Activated naive CD4-positive, alpha-beta T cell (primary cell): Measurements from ENCODE around the gene B3GNT8.
"Not testable (repeated sequence)": the region's sequence is repeated elsewhere in the genome, so short reads cannot be mapped to it uniquely, and the experiment has no call there.

Source experiments
- DNase-seq, 4 experiments: peaks; one replicate each; lab custom pipeline; 2025; lab: John Stamatoyannopoulos, UW

Gene B3GNT8

DNA sequence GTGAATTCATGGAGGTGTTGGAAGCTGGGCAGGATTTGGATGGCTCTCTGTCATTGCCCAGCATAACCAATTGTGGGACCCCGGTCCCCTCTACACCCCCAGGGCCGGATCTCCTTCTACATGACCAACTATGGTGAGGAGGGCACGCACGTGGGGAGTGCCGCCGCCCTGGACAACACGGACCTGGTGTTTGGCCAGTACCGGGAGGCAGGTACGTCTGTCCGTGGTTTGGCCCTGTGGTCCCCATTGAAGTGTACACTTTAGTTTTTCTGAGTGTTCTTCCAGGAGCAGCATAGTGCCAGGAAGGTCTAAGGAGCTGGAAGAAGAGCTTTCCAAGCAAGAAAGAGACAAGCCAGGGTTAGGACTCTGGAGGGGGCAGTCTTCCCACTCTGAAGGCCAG, 13.2 kb downstream of the B3GNT8 start:
- no peak for DNase-seq

- no peak for DNase-seq
These were observed 14.2 kb downstream of the B3GNT8 start for GRCh38 chr19:41412953-41413352.

DNA sequence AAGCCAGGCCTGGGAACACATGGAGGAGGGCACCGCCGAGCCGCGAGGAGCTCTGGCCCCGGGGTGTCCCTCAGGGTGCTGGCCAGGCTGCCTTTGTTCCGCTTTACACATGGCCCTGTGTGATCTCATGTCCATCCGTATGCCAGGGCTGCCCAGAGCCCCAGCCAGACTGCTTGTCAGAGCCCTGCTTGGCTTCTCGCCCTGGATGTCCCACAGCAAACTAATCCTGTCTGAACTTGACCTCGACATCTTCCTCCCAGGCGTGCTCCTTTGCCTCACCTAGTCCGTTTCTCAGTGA, 15.3 kb downstream of the B3GNT8 start:
- DNase-seq = no peak

GRCh38 chr19:41411100-41411967, 15.8 kb downstream of the B3GNT8 start:
- no peak for DNase-seq

DNA sequence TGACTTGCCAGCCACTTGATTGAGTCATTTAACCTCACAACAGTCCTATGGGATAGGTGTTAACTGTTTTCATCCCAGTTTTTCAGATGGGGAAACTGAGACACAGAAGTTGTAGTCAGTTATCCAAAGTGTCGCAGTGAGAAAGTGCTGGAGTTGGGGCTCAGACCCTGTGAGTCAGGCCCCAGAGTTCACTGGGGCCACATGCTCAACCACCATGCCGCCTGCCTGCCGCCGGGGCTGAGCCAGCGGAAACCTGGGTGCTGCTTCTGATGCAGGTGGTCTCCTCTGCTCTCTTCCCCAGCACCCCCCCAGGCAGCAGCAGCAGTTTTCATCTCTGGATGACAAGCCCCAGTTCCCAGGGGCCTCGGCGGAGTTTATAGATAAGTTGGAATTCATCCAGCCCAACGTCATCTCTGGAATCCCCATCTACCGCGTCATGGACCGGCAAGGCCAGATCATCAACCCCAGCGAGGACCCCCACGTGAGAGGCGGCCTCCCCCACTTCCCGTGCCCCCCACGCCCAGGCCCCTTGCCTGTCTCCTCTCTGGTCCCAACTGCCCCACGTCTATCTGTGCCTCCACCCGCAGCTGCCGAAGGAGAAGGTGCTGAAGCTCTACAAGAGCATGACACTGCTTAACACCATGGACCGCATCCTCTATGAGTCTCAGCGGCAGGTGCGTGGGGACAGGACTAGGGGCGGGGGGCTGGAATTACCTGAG, 16.7 kb downstream of the B3GNT8 start:
- no peak for DNase-seq

GRCh38 chr19:41409288-41409687, 17.9 kb downstream of the B3GNT8 start:
- DNase-seq = no peak

- not testable (repeated sequence) for DNase-seq
These were observed 18.3 kb downstream of the B3GNT8 start for GRCh38 chr19:41408846-41409245.

DNA sequence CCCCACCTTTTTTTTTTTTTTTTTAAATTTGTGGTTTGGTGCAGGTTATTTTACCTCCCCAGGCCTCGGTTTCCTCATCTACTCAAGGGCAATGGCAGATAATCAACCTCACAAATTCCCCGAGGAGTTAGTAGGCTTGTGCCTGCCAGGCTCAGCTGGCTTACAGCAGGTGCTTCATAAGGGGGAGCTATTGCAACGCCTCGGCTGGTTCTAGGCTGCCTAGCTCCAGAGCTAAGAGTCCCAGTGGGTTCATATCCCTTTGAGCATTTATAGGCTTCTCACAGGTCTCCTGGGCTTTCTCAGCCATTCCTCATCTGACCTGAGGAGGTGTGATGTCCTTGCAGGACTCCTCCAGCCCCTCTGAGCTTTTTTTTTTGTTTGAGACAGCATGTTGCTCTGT, 18.9 kb downstream of the B3GNT8 start:
- no peak for DNase-seq

DNA sequence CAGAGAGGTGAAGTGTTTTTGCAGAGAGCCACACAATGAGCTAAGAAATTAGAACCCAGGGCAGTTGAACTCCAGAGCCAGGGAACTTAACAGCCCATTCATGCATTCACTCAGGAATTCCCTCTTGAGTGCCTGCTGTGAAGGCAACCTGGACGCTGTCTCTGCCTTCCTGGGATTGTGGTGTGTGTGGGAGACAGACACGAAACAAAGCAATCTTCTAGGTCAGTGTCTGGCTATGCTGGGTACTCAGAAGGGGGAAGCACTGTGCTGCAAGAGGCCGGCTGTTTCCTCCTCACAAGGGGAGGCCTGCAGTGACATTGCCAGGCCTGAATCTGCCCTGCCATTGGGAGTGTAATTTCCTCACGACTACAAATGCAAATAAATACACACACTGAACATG, 19.9 kb downstream of the B3GNT8 start:
- DNase-seq = no peak

DNA sequence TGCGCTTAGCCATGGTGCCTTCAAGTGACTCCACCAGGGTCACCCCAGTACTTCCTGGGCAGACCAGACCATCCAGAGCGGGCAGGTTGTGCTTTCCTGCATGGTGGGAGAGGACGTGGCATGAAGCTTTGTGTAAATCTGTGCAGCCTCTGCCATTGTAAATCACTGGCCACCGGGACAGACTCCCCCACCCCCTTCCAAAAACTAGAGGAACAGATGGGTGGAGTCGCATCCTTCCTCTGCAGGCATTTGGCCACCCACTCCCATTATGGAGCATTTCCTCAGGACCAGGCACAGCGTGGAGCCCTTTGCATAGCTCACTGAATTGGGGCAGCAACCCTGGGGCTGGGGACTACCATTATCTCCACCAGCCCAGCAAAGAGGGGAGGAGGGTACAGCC, 21.4 kb downstream of the B3GNT8 start:
- DNase-seq = no peak

DNA sequence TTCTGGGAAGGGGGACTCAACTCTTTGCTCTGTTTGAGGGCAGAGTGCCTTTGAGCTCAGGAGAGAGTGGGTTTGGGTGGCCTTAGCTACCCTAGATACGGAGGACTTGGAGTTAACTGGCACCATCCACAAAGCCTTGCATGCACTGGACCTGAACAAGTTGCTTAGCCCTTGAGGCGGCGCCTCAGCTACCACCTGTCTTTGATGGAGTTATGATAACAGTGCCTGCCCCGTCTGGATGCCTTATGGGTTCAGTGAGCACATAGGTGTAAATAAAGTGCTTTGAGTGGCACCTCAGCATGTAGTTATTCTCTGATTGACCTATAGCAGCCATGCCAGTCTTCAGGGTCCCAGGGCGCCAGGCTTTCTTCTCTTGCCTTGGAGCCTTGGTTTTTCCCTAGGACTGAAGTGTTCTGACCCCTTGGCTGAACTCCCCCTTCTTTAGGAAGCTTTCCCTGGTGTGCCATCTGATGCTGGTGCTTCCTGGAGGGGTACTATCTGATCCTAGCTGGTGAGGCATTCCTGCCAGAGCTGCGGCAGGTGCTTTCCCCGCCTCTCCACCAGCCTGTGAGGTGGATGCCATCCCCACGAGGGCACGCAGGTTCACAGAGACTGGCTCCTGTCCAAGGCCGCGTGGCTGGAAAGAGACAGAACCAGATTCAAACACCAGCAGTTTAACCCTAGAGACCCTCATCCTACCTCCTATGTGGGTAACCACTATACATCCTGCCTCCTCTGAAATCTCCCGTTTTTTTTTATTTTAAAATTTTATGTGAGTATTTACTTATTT, 23.8 kb downstream of the B3GNT8 start:
- DNase-seq = no peak

GRCh38 chr19:41402010-41402409, 25.2 kb downstream of the B3GNT8 start:
- DNase-seq = no peak

- DNase-seq = no peak
These were observed 25.7 kb downstream of the B3GNT8 start for GRCh38 chr19:41401483-41401882.

- no peak for DNase-seq
These were observed 27.6 kb downstream of the B3GNT8 start for GRCh38 chr19:41399525-41399924.

DNA sequence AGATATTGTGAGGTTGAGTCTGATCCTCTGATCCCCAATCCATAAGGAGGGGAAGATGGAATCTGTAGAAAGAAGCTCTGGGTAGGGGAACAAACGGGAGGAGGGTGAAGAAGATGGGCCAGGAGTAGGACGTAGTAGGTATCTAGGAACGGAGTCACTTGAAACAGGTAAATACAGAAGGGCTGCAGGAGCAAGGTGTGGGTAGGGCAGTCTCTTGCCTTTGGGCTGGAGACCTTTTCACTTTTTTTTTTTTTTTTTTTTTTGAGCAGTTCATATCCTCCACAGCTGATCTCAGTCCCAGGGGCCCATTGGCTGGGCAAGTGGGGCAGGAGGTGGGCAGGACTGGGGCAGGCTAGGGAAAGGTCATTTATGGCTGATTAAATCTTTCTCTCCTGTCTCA, 28.1 kb downstream of the B3GNT8 start:
- DNase-seq = no peak

GRCh38 chr19:41398598-41398997, 28.6 kb downstream of the B3GNT8 start:
- DNase-seq = no peak

DNA sequence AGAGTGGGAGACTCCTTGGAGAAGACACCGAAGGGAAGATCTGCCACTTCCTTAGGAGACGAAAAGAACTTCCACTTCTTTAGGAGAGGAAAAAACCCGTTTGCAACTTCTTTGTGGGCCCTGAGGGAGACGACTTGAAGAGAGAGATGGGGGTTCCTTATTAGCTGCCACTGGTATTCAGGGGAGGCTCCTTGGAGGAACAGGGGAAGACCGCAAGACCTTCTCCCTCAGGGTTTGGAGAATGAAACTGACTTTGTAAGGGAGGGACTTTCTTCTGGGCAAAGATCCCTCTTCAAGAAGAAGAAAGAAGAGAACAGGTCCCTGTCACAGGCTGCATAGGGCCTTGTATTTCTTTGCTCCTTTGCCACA, 29.1 kb downstream of the B3GNT8 start:
- no peak for DNase-seq

GRCh38 chr19:41397086-41398049, 29.8 kb downstream of the B3GNT8 start, which contains the start of the genes BCKDHA and EXOSC5:
Gene BCKDHA, plus strand, starts transcription at chr19:41397818. Its CDS starts 10 bp downstream, at chr19:41397828.
Gene EXOSC5, minus strand, starts transcription at chr19:41397359. Its CDS starts 31 bp downstream, at chr19:41397328.
- DNase-seq = peak; percentile 91 to 99 (median 96)

- no peak for DNase-seq
These were observed 31.8 kb downstream of the B3GNT8 start for GRCh38 chr19:41395355-41395754.

DNA sequence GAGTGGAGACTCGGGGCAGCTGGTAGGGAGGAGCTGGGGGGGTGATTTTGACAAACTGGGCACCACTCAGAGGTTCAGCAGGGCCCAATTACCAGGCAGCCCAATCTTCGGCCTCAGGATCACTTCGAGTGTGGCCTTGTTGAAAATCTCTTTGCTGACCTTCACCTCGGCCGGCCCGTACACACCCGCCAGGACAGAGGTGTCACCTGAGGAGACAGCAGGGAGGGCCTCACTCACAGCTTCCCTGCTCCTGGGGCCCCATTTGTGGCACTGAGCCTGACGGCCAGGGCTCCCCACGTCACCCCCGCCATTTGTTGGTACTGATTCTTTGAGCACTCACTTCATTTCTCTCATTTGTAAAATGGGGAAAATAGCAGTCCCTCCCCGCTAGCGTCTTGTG, 34.4 kb downstream of the B3GNT8 start:
- DNase-seq = no peak

- DNase-seq = no peak
These were observed 35.6 kb downstream of the B3GNT8 start for GRCh38 chr19:41391618-41392017.
